ENCODE data around the gene NTRK3.

DNA sequence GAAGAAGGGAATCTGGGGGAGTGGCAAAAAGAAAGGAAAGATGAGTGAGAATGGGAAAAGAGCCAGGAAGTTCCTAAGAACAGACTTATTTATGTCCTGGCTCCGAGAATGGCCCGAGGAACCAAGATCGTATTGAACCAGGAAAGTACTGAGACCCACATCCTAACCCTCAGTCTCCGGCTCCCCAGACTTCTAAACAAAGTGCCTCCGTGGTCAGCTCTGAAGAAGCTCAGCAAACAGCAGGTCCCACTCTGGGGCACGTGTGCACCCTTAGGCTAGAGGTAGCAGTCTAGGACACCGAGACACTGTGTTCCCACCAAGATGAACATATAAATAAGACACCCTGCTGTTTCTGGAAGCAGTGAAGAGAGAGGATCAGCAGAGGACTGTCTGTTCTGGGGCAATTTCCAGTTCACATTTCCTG lies 307.4 kb downstream of the NTRK3 start:
- TF ChIP-seq, protein P1, sequence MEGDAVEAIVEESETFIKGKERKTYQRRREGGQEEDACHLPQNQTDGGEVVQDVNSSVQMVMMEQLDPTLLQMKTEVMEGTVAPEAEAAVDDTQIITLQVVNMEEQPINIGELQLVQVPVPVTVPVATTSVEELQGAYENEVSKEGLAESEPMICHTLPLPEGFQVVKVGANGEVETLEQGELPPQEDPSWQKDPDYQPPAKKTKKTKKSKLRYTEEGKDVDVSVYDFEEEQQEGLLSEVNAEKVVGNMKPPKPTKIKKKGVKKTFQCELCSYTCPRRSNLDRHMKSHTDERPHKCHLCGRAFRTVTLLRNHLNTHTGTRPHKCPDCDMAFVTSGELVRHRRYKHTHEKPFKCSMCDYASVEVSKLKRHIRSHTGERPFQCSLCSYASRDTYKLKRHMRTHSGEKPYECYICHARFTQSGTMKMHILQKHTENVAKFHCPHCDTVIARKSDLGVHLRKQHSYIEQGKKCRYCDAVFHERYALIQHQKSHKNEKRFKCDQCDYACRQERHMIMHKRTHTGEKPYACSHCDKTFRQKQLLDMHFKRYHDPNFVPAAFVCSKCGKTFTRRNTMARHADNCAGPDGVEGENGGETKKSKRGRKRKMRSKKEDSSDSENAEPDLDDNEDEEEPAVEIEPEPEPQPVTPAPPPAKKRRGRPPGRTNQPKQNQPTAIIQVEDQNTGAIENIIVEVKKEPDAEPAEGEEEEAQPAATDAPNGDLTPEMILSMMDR (conservative IDR thresholded peaks at IDR 0.05; ENCODE audit: low read depth, low read length) = no peak
- TF ChIP-seq EZH2phosphoT487 (IDR thresholded peaks at IDR 0.05; ENCODE audit: borderline replicate concordance, low read length) = no peak

Measured in PC-3 (cell line).